Left kidney (tissue), 2 donors: Measurements from ENCODE around the gene CAMK2A. TPM values are rescaled to one million over a fixed set of nuclear protein-coding genes. Genes with fewer than 3 reads are reported as not detected.

Experiments
- DNase-seq: peaks from one replicate; pipeline ENCODE4 v3.0.0-alpha.2; 2013
- polyA plus RNA-seq: library from polyadenylated mRNA; unstranded; fragments of 120-200 nt; gene quantifications from one replicate; pipeline ENCODE4 v1.2.1, GENCODE V29; 2013; ENCODE audit not compliant: insufficient read length

The CAMK2A gene
- polyA plus RNA-seq, 1 donor, result 4.6 TPM

DNA sequence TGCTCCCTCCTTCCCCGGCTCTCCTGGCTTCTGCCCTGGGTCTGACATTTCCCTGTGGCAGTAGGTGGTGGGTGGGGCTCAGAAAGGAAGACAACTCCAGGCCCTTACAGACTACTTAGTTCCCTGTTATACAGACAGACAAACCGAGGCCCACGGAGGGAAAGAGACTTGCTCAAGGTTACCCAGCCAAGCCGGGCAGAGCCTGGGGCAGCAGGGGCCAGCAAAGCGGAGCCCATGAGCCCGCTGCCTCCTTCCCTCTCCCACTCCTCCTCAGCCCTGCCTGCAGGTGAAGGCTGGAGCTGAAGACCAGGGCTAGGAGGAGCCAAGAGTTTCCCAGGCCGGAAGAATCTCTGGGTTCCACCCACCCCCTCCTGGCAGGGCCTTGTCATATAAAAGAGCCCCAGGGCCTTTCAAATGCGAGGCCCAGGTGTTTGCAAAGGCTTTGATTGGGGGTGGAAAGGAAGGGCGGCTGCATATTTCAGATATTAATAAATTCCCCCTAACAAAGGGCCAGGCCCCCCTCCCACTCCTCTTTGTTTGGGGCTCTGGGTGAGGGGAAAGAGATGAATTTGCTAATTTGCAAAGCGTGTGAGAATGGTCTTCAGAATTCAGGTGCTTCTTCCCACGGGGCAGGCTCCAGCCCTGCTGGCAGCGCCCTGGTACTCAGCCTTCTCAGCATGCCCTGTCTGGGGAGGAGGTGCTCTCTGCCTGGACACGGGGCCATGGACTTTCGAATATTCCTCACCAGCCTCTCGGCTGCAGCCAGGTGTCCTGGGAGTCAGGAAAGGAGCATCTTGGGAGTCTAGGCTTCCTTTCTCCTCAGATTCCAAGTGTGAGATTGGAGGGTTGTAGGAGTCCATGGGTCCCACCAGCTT lies 78.2 kb downstream of the CAMK2A start:
- DNase-seq, result no peak

GRCh38 chr5:150210644-150211043 lies 78.9 kb downstream of the CAMK2A start:
- DNase-seq, result no peak

GRCh38 chr5:150209099-150209635 lies 80.4 kb downstream of the CAMK2A start:
- no peak for DNase-seq

- DNase-seq, result no peak
These were observed 81.1 kb downstream of the CAMK2A start for GRCh38 chr5:150208187-150209098.

GRCh38 chr5:150206779-150207115 lies 82.8 kb downstream of the CAMK2A start:
- DNase-seq, result no peak

DNA sequence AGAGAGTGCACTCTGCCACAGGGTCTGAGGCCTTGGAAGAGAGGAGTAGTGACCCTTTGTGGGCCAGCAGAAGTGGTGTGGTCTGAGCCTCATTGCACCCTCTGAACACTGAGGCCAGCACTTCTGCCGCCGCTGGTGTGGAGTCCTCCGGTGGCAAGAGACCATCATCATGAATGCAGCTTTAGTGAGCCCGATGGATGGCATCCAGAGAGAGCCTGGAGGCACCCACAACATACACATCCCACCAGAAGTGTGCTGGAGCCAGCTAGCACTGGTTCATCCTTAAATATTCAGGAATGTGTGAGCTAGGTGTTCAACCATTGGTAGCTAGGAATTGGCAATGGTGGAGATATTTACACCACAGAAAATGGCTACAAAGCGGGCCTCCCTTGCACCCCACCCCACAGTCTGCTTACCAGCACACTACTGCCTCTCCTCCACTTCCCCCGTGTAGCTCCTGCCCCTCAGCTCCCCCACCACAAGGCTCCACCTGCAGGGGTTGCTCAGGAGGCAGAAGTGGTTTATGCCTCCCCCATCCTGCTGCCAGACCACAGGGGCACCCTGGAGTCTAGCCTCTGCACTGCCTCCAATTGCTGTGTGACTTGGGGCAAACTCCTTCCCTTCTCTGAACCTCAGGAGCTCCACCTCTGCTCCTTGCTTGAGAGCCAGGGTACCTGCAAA lies 83.3 kb downstream of the CAMK2A start:
- no peak for DNase-seq

DNA sequence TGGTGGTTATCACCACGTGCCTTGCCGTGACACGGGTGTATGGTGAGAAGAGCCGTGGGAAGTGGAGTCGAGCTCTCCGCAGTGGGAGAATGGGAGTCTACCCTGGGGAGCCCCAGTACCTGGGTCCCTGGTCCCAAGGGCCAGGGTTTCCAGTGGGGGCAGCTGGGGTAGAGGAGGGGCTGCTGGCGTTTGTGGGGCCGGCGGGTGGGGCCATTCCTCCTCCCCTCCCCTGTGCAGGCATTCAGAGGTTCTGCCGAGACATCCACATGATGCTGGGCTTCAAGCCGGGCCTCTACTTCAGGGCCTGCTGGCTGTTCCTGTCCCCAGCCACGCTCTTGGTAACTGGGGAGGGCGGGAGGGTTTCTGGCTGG lies 85.0 kb downstream of the CAMK2A start:
- DNase-seq, result no peak

DNA sequence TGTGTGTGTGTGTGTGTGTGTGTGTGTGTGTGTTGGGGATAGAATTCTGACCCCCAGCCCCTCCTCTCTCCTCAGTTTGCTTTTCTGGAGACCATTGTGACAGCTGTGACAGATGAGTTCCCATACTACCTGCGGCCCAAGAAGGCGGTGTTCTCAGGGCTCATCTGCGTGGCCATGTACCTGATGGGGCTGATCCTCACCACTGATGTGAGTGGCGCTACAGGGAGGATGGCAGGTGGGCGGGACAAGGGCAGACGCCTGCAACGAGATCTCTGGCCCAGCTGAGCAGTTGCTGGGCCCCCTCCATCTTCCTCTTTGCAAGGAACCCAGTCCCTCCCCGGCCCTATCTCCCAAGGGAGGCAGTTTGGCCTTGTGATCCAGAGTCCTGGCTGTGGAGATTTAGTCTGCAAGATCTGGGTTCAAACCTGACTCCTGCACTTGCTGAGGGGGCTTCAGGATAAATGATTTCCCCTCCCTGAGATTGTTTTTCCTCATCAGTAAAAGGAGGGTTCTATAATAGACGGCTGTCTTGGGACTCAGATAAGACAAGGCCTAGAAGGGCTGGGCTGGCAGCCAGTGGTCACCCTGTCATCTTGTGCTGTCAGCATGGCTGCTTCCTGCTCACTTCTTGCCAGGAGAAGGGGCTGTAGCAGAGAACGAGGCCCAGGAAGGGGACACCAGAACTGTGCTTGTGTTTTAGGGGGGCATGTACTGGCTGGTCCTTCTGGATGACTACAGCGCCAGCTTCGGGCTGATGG lies 85.6 kb downstream of the CAMK2A start:
- no peak for DNase-seq

GRCh38 chr5:150202501-150202900 lies 87.1 kb downstream of the CAMK2A start:
- no peak for DNase-seq

DNA sequence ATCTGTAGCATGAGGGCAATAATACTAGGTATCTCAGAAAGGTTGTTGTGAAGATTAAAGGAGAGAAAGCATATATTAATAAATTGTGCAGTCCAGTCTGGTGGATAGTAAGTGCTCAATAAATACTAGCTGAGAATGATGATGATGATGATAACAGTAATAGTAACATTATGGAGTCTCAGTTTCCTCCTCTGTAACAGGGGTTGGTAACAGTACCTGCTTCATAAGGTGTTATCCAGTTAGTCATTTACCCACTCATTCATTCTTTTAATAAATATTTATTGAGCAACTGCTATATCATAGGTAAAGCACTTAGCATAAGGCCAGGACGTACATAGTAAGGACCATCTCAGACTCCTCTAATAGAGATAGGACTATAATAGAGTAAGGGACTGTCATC lies 92.1 kb downstream of the CAMK2A start:
- no peak for DNase-seq

GRCh38 chr5:150196986-150197385 lies 92.6 kb downstream of the CAMK2A start:
- DNase-seq, result no peak

- DNase-seq, result no peak
These were observed 93.1 kb downstream of the CAMK2A start for GRCh38 chr5:150196514-150196913.

DNA sequence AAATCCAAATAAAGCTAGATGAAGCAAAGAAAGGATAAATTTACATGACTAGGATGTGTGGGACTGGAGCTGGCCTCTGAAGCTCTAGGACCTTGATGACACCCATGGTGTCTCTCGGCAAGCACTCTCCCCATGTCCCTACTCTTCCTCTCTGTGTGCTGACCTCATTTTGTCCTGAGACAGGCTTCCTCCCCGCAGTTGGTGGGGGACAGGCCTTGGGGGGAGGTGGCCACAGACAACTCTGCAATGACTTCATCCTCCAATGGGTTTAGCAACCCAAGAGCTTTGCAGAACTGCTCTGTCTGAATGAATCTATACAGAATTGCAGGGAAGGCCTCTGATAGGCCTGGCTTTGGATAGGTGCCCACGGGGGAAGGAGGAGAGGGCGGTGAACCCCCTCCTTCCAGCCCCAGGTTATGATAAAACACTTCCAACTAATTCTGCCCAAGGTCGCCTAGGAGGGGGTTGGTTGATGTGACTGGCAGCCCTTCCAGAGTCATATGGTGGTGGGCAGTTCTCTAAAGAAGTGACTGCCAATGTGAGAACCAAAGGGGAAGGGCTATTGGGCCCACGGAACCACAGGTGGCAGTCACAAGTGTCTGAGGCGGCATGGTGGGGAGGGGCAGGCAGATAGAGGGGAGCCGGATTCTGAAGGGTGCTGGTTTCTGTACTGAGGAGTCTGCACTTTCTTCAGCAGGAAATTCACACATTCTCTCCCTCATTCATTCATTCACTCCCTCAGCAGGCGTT lies 93.7 kb downstream of the CAMK2A start:
- DNase-seq, result no peak

- no peak for DNase-seq
These were observed 97.1 kb downstream of the CAMK2A start for GRCh38 chr5:150192462-150192861.

DNA sequence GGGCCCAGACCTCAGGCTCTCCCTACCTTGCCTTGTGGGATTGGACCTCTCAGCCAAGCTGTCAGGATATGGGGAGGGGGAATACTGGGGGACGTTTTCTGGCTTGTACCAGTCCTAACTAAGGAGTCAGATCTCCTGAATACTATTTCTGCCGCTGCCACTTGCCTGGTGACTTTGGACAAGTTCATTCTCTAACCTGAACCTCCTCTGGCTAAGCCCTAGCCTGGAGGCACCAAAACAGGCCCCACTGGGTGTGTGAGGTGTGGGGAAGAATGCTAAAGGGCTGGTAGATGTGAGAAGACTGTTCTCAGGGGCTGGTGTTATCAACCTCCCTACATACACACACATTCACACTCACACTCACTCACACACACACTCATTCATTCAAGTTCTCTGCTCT lies 98.6 kb downstream of the CAMK2A start:
- no peak for DNase-seq

GRCh38 chr5:150190503-150190979 lies 99.0 kb downstream of the CAMK2A start:
- no peak for DNase-seq

- DNase-seq, result no peak
These were observed 99.7 kb downstream of the CAMK2A start, which contains the start of gene SLC6A7 for GRCh38 chr5:150189728-150190502. TSS of gene SLC6A7 (plus strand) at chr5:150190062. CDS start at chr5:150190328, 266 bp downstream.

- DNase-seq, result no peak
These were observed 100.2 kb downstream of the CAMK2A start for GRCh38 chr5:150189326-150189725.

DNA sequence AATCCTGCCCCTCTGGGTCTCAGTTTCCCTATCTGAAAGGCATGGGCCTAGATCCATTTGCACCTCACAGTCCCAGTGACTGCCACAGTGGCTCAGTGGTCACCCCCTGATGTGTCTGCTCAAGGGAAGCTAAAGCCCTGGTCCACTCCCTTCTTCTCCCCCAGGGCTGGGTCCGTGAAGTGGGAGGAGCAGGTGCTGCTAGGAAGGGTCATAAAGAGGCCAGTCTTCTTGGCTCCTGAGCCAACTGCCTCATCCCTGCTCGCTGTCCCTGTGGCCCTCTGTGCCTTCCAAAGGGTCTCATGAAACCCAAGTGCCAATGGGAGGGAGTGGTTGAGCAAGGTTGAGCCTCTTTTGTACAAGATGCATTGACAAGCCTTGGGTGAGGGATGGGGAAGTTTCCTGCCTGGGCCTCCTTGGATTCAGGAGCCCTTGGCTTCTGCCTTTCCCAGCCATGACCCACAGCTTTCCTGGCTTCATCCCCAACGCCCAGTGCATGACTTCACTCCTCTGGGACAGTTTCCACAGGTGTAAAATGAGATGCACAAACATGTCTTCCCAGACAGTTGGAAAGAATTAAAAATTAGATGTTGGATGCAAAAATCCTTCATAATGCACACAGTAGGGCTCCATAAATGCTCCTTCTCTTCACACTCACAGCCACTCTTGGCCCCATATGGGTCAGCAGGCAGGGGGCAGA lies 101.3 kb downstream of the CAMK2A start:
- DNase-seq, result no peak
